Islet precursor cell (in vitro differentiated cells): ENCODE data around the gene GNS.
A peak's percentile ranks its signal among the peaks of the same experiment; 100 is the strongest.
"Not testable (repeated sequence)": the region's sequence is repeated elsewhere in the genome, so short reads cannot be mapped to it uniquely, and the experiment has no call there.

Experiments
- DNase-seq: peaks from one replicate; pipeline ENCODE4 v3.0.0-alpha.2; 2018

Gene GNS

DNA sequence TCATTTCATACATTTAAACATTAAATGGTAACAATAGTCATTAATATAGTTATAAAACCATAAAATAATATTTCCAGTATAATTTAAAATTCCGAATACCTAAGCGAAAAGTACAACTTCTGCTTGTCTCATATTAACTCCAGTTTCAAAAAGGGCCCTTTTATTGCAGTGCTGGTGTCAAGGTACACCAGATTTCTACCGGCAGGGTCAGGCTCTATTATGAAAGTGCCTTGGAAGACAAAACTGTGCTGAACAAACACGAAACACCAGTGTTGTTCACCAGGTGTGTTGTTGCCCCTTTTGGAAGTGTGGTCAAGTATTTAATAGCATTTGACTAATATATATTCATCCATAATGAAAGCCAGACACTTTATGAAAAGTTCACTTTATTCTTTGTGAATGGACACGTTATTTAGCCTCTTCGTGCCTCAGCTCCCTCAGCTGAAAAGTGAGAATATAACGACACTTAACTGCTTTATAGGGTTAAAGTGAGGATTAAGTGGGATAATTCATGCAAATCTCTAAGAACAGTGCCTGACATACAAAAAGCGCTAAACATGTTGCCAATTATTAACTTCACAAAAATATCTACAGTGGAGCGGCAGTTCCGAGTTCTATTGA is 20.3 kb upstream of the GNS start:
- no peak for DNase-seq

DNA sequence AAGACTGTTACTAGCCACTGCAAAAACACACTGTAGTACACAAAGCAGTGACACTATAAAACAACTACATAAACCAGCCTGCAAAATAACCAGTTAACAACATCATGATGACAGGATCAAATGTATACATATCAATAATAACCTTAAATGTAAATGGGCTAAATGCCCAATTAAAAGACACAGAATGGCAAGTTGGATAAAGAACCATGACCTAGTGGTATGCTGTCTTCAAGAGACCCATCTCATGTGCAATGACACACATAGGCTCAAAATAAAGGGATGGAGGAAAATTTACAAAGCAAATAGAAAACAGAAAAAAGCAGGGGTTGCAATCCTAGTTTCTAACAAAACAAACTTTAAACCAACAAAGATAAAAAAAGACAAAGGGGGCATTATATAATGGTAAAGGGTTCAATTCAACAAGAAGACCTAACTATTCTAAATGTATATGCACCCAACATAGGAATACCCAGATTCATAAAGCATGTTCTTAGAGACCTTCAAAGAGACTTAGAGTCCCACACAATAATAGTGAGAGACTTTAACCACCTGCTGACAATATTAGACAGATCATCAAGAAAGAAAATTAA is 16.0 kb upstream of the GNS start:
- DNase-seq: not testable (repeated sequence)

DNA sequence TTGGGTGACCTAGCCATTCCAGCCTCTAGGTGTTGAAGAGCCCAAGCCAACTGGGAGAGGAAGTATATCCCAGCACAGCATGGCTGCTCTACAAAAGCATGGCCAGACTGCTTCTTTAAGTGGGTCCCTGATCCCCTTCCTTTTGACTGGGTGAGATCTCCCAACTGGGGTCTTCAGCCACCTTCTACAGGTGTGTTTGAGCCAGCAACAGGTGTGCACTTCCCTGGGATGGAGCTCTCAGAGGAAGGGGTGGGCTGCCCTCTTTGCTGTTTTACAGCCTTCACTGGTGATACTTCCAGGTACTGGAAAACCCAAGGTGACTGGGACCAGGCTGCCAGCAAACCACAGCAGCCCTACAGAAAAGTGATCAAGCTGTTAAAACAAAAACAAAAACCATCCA is 14.2 kb upstream of the GNS start:
- DNase-seq: no peak

DNA sequence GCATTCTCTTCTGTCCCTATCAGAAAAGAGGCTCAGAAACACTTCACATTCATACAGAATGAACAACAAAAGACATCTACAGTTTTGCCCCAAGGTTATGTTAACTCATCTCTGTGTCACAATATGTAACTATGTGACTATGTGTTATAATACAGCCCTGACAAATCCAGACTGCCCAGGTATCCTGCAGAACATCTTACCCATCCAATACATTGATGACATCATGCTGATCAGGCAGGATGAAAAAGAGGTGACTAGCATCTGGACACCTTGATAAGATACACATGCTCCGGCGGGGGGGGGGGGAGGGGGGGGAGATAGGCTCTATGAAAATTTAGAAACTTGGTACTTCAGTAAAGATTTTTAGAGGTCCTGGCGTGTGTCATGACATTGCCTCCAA is 8.3 kb upstream of the GNS start:
- DNase-seq: no peak

DNA sequence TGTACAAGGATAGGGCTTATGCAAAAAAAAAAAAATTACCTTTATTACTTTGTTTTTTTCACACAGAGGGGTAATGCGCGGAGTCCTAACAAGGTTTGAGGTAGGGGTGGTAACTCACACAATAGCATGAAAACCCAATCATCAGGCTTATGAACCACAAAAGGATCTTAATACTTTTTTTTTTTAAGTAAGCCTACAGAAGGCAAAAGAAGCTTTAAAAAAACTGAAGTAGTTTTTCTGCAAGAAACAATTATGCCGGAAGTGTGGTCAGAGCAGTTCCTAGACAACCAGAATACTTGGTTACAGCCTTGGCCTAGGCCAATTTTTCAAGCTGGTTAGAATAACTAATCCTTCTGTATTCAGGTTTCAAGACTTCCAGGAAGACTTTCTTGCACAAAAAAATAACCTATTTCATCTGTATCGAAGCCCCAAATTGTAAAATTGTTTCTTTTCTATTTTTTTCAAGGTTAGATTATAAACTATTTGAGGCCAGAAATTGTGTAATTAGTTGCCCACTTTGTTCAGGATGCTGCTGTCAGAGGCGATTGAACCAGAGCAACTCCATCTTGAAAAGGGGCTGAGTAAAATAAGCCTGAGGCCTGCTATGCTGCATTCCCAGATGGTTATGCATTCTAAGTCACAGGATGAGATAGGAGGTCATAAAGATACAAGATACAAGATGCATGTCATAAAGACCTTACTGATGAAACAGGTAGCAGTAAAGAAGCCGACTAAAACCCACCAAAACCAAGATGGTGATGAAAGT is 1.8 kb upstream of the GNS start:
- DNase-seq: no peak

DNA sequence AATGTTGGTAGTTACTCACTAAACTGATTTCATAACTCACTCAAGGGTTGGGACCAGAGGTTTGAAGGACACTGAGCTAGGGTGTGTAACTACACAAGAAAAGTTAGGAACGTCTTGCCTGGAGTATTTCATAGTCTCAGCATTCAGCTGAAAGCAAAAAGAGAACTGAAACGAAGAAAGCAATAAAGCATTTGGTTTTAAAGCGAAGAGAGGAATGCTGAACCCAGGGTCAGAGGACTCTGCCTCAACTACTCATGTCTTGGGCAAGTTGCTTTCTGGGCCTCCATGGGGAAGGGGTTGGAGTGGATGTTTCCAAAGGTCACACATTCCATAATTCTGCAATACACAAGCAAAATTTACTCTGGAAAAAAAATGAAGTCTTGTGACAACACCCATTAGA is 1.4 kb downstream of the GNS start:
- peak; percentile 12 for DNase-seq

DNA sequence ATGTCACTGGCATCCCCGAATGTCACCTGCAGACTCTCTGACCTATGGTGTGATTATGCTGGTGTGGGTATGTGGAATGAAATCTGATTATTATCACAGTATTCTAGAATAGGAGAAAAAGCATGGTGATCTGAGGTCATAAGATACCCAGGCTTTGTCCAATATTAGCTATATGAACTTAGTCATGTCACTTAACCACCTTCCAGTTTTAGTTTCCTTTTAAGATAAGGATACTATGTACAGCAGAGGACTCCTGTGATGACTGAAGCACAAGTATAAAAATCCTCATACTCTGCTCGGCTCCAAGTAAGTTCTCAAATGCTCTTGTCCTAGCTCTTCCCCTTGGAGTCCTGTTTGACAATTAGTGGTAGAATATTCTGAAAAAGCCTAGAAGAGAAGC is 2.8 kb downstream of the GNS start:
- DNase-seq: no peak

DNA sequence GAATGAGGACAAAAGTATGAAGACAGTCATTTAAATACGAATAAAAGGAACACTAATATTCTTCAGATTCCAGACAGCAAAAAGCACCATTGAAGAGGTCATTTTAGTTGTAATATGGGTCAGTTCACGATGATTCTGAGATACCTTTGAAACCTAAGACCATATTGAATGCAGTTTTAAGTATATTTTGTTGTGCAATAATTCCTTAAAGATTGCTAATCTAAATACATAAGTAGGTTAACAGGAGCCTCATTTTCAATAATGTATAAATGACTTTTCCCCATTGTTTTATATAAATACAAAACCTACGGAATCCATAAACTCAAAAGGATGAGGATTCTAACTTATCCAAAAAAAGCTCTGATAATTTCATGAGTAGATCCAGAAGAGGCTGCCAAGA is 5.8 kb downstream of the GNS start:
- DNase-seq: no peak

DNA sequence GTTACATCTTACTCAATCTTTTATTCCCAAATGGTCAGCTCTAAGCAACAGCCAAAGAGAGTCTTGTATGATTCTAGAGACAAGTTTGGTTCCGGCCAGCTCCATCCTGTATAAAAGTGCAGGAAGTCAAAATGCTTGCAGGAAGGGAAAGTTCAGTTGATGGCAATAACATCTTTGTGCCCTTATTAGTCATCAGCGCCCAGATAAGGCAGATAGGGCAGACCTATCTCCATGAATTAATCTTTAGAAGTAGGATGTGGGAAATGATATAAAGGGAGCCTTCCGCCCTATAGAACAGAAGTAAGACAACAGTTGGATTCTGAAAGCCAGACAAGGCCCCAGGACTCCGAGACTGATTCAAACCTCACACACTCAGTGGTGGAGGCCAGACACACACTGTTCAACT is 6.4 kb downstream of the GNS start:
- DNase-seq: no peak

DNA sequence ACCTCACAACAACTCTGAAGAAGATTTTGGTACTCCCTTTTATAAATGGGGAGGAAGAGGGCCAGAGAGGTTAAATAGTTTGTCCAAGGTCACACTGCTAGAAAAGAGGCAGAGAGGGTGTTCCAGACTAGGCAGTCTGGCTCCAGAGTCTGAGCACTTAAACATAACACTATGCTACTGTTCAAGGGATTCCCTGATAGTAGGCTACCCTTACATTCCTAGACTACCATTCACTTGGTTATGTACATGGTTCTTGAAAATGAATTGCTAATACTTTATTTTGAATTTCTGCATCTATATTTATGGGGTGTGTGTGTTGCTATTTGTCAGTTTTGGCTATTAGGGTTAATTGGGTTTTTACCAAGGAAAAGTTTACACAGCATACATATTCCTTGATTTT is 7.2 kb downstream of the GNS start:
- no peak for DNase-seq

DNA sequence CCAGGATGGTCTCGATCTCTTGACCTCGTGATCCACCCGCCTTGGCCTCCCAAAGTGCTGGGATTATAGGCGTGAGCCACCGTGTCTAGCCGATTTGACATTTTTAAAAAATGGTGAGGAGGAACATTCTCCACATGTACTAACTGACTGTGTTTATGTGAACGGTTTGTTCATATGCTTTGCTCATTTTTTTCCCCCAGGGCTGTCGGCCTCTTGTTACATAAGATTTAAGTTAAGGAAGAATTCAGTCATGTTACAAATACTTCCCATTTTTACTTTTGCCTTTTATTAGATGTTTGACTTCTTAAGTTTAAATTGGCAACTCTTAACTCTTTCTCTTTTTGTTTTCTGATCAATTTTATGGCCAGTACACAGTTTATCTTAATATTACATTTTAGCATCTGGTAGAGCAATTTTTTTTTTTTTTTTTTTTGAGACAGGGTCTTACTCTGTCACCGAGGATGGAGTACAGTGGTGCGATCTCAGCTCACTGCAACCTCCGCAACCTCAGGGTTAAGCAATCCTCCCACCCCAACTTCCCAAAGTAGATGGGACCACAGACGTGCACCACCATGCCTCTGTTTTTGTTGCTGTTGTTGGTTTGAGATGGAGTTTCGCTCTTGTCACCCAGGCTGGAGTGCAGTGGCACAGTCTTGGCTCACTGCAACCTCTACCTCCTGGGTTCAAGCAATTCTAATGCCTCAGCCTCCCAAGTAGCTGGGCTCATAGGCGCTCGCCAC is 9.6 kb downstream of the GNS start:
- DNase-seq: no peak

DNA sequence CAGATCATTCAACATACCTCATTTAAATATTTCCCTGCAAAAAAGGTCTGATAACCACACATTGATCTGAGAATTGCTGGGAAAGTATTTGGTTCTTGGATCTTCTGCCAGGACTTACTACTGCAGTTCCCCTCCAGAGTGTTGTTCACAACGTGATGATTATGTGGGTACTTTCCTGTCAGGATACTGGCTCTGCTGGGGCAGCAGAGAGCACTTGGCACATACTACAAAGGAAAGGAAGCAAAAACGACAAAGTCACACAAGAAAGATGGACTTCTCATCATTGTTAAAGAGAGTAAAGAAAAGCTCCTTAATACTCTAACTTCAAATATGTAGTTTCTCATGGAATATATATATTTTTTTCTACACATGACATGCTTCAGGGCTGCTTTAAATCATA is 11.5 kb downstream of the GNS start:
- DNase-seq: no peak

DNA sequence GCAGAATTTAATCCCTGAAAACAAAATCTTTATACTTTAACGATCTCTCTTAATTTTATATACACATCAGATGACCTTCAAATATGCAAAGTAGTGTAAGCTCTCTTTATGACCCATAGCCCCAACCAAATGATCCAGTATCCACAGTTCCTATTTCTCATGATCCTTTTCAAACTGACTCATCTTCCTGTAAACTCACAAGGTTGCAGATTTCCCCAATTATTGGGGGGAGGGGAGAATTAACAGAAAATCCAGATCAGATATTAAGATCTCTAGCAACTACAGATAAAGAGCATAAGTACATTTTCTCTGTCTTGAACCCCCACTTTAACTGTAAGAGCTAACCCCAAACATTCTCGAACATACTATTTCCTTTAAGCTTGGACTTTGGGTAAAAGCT is 12.5 kb downstream of the GNS start:
- DNase-seq: no peak

DNA sequence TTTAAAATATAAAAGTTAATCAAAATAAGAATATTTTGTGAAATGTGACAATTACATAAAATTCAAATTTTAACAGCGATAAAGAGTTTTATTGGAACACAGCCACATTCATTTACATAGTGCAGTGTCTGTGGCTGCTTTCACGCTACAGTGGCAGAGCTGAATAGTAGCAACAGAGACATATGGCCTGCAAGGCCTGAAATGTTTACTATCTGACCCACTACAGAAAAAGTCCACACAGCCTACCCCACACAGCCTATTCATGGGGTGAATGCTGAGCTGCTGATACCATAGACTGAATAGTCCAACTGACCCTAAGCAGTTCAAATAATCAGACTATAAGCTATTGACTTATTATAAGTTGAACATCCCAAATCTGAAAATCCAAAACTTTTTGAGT is 13.2 kb downstream of the GNS start:
- DNase-seq: no peak

DNA sequence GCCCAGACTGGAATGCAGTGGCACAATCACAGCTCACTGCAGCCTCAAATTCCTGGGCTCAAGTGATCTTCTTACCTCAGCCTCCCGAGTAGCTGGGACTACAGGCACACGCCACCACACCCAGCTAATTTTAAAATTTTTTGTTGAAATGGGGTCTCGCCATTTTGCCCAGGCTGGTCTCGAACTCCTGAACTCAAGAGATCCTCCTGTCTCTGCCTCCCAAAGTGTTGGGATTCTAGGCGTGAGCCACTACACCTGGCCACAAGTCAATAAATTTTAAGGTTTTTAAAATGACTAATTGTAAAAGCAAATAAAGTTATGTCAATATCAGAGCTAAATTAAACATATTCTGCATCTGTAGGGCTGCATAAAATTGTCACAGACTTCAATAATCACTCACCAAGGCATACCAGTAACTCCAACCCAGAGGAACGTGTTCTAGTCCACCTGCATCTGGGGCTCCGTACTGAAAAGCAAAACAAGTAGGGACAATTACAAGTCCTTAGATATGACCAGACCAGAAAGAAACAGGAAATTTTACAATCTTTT is 13.9 kb downstream of the GNS start:
- peak; percentile 71 for DNase-seq

DNA sequence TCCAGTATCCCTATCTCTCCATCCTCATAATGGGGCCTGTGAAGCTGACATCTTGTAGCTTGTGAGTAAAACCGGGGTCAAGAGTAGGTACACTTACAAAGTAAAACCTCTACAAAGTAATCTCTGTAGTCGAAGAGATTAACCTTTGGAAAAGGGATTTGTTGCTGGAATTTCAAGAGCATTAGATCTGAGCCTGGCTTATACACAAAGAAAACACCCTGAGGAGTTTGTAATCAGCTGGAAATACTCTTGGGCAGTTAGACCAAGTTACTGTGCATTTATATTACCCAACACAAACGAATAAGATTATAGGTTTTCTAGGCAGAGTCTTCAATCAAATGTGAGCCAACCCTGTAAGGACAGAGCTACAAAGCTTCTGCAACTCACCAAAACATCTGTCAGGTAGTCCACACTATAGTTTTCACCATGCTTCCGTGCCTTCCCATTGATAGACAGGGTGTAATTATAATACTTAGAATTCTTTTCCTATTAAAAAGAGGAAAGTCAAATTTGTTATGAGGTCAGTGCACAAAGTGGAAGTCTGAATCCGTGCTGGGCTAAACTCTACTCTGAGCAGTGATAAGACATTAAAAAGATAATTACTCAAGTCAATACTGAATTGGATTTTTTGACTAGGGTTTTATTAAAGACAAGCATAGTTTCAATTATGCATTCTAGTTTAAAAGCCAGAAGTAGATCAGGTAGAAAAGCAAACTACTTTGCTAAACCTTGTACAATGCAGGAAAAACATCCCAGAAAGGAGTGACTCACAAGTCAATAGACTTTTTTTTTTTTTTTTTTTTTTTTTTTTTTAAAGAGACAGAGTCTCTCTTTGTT is 14.6 kb downstream of the GNS start:
- DNase-seq: no peak

DNA sequence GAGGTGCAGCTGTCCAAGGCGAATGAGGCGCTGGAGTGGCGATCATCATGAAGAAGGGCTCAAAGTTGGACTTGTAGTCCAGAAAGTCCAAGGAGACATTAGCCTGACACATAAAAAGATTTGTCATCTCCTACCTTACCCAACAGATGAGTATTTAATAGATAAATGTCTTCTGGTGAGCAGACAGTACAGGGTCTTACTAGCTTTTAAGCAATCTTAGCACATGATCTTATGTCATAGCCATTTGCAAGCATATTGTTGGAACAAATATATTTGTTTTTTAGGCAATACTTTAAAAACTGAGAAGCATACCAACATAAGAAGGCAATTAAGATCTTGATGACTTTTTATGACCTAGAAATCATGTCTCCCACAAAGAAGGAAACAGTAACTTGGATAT is 16.0 kb downstream of the GNS start:
- no peak for DNase-seq

DNA sequence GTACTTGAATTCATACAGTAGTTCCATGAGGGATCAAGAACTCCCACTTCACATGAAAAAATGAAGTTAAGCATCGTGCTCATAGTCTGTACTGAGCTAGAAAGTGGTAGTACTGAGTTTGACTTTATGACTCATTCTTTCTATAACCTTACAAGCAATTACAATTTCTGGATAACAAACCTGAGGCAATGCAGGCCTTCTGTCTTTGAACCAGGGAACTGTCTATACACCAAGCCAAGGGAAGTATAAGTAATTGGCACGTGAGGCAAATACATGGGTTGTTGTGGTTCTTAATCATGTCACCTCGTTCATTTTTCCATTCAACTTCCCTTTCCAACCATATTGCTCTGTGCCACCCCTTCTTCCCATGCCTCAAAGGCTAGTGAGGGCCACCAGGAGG is 16.8 kb downstream of the GNS start:
- DNase-seq: no peak

DNA sequence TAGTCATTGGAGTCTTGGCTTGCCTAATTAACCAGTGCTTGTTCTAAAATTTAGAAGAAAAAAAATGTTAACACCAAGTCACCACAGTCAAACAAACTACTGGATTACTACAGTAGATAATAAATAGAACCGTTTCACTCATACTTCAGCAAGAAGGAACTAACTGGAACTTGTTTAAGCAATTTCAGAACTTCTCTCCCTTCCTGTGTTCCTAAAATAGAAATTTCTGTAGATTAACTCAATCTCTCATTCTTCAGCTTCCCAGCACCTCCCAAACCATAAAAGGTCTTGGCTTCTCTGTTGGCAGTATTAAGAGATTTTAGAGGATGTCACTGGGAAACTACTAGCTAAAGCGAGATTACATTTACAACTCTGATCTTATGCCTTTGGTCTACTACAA is 18.6 kb downstream of the GNS start:
- DNase-seq: no peak

DNA sequence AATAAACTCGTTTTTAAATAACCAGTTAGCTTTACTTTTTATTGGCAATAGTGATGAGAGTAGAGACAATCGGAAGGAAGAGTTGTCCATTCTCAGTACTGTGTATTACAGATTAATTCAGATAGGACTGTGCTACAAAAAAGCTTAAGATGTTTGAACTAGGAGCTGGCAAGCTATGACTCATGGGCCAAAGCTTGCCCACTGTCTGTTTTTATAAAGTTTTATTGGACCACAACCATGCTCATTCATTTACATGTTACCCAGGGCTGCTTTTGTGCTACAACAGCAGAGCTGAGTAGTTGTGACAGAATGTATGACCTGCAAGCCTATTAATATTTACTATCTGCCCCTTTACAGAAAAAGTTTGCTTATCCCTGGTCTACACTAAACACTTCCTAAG is 19.4 kb downstream of the GNS start:
- DNase-seq: no peak

DNA sequence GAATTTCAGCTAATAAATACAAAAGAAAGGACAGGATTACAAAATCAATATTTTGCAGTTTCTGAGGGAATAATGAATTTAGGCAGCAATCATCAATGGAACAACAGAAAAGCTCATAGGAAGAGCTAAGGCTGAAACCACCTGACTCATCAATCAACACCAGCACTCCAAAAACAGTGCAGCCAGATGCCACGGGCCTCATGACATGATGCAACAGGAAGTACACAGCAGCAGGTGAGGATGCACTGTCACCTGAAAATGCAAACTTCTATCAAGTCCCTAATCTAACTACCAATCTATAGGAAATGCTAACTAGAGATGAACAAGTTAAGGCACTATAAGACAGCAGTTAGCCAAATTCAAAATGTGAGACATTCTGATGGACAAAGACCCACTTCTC is 21.7 kb downstream of the GNS start:
- no peak for DNase-seq

DNA sequence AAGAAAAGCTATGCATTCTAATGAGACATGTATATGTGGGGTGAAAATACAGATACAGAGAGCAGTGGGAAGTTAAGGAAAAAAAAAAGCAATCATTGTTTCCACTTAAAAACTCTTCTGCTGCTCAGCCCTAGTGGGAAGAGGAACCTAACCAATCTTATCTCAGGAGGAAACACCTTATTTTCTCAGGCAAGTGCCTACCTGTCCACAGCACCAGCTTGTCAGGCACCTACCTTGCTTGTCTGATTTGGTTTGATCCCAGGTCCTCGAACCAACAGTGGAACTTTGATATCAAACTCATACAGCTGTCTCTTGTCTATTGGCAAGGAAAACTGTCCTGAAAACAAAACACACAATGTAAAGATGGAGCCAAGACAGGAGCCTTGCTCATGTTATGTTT is 22.4 kb downstream of the GNS start:
- DNase-seq: no peak

DNA sequence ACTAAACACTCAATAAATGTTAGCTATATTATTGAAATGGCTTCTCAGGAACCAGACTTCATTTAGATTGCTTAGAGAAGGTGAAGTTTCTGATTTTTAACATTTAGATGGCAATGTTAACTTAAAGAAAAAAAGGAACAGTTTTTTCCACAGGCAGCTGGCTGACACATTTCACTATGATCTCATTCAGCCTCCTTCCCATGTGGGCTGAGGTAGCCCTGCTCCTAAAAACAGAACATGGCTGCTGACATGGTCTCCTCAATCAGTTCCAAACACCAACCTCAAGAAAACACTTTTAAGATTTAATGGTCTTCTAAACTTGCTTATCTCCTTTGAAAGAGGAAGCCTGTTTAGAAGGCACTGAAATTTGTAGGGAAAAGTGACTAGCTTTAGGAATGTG is 23.8 kb downstream of the GNS start:
- no peak for DNase-seq
